Activated CD4-positive, alpha-beta memory T cell treated with anti-CD3 and anti-CD28 coated beads, Interleukin-2, amount 10 ng/mL, durations not matched to agents 7 days and 5 days (primary cell): ENCODE measurements around the gene DMTF1. TPM values are rescaled to one million over a fixed set of nuclear protein-coding genes. Genes with fewer than 3 reads are reported as not detected.

ENCODE experiments used
- CTCF ChIA-PET: fragments of 350-600 bp; sonication (Branson Sonifier 250); formaldehyde crosslinking; loops from one replicate; lab custom pipeline; 2021; ENCODE audit warnings: antibody characterized with exemption, inconsistent platforms; lab: Charles Lee
- POLR2A ChIA-PET: fragments of 350-600 bp; sonication (Branson Sonifier 250); formaldehyde crosslinking; loops from one replicate; lab custom pipeline; 2021; ENCODE audit warnings: antibody characterized with exemption; lab: Charles Lee
- DNase-seq: peaks from one replicate; pipeline ENCODE4 v3.0.0-alpha.2; 2020
- H3K27ac Mint-ChIP-seq: one replicate; pipeline ENCODE4 v1.8.0; 2021; ENCODE audit warnings: mild to moderate bottlenecking, mixed read lengths
- H3K27me3 Mint-ChIP-seq: one replicate; pipeline ENCODE4 v1.8.0; 2021; ENCODE audit warnings: mixed read lengths
- H3K36me3 Mint-ChIP-seq: one replicate; pipeline ENCODE4 v1.8.0; 2021; ENCODE audit warnings: low read depth, mixed read lengths
- H3K4me1 Mint-ChIP-seq: one replicate; pipeline ENCODE4 v1.8.0; 2021; ENCODE audit warnings: mixed read lengths
- H3K4me3 Mint-ChIP-seq: one replicate; pipeline ENCODE4 v1.8.0; 2021; ENCODE audit warnings: mild to moderate bottlenecking, mixed read lengths
- H3K9me3 Mint-ChIP-seq: one replicate; pipeline ENCODE4 v1.8.0; 2021; ENCODE audit warnings: mixed read lengths
- total RNA-seq, 2 experiments: library from RNA; stranded (reverse); gene quantifications; one replicate each; pipeline ENCODE4 v1.2.3, GENCODE V29; 2021

DMTF1 gene
- total RNA-seq, 2 experiments from 2014 or later = 95.3 to 97.8 TPM

- DNase-seq = no peak
- Mint-ChIP-seq H3K9me3 (no peaks in the 10 kb centered on the region), H3K4me3 (peak overlapping the region; percentile 99), H3K27ac (peak overlapping the region; percentile 95), H3K27me3 (peaks cover 9% of the 10 kb centered on the region), H3K36me3 (peaks cover 19% of the 10 kb centered on the region), H3K4me1 (peaks cover 51% of the 10 kb centered on the region)
- ChIA-PET CTCF (interaction anchor here (1.2 to 3.1 kb wide), 3 partner anchors 28 to 65 kb away, joined by 4 to 23 read pairs (median 5); partner anchors contain the start of gene DMTF1), POLR2A (interaction anchor here (0.8 to 12.3 kb wide), 11 partner anchors 6 to 157 kb away, joined by 3 to 337 read pairs (median 8); partner anchors contain the start of genes CROT and DMTF1)
Measured at GRCh38 chr7:87217983-87218653, 65.9 kb downstream of the DMTF1 start.

DNA sequence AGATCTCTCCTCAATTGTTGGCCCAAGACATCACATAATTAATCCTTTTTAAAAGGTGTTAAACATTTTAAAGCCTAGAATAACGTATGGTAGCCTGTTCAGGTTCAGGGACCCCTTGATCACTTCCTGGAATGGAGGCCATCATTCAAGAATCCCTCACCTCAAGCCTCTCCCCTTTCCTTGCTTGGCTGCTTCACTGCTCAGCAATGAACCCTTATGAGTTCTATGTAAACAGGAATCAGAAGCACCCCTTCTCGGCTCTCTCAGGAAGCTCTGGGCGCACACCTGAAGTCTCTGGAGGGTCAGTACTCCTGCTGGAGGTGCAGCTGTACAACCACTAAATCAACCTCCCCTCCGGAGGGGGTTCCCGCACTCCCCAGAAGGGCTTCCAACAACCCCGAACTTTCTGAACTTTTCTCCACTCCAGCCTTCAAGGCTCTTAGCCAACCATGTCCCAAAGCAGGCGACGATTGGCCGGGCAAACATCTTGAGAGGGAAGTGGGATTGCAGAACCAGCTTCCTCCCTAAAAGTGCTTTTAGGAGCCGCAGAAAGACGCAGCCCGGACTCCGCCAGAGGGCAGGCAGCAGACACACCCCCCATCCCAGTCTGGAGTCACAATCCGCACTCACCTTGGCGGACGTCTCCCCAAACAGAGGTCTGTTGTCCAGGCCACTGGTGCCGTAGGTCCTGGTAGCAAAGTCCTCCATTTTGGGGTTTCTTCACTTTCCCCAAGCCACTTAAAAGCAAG, 66.7 kb downstream of the DMTF1 start:
- H3K4me1 Mint-ChIP-seq = peaks cover 42% of the 10 kb centered on the region
- H3K9me3 Mint-ChIP-seq = no peaks in the 10 kb centered on the region
- H3K27ac Mint-ChIP-seq = peak overlapping the region; percentile 95
- peaks cover 9% of the 10 kb centered on the region for H3K27me3 Mint-ChIP-seq
- peaks cover 13% of the 10 kb centered on the region for H3K36me3 Mint-ChIP-seq
- H3K4me3 Mint-ChIP-seq = peak overlapping the region; percentile 99
- ChIA-PET POLR2A (interaction anchor here (0.8 to 12.3 kb wide), 18 partner anchors 7 to 381 kb away, joined by 3 to 337 read pairs (median 8); partner anchors contain the start of genes ABCB1, CROT and DMTF1), CTCF (interaction anchor here (0.8 to 3.1 kb wide), 4 partner anchors 11 to 66 kb away, joined by 3 to 23 read pairs (median 7); partner anchors contain the start of gene DMTF1)
- peak; percentile 44 for DNase-seq

DNA sequence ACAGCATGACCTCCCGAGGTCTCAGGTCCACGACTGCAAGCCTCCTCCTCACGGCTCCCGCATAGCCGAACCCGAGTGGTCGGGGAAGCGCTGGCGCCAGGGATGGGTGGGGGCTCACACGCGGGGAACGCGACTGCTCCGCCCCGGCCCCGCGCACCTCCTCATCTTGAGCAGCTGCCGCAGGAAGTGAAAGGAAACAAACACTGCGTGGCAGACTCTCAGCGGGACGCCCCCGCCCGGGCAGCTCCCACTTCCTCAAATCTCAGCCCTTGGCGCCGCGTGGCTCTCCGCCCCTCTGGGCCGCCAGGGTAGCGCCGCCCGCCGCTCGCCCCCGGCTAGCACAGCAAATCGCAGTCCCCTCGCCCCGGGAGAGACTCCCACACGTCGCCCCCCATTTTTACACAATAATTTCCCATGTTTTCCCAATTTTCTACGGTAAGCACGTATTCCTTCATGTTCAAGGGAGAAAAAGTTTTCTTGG, 67.3 kb downstream of the DMTF1 start, which contains the start of gene TMEM243:
Gene TMEM243 (minus strand): TSS at position 188 of the 481 bp plus-strand sequence. CDS start 229 bp downstream, outside the sequence.
- peak; percentile 86 for DNase-seq
- POLR2A ChIA-PET = interaction anchor here (1.2 to 12.3 kb wide), 16 partner anchors 8 to 381 kb away, joined by 4 to 337 read pairs (median 7); partner anchors contain the start of genes ABCB1, CROT and DMTF1
- Mint-ChIP-seq H3K4me1 (peaks cover 36% of the 10 kb centered on the region), H3K4me3 (peak within 1 kb of the TSS; percentile 99), H3K27me3 (peaks cover 9% of the 10 kb centered on the region), H3K36me3 (peaks cover 9% of the 10 kb centered on the region), H3K27ac (peak within 1 kb of the TSS; percentile 95), H3K9me3 (no peaks in the 10 kb centered on the region)
- CTCF ChIA-PET = interaction anchor here (0.8 to 3.1 kb wide), 3 partner anchors 12 to 66 kb away, joined by 3 to 23 read pairs (median 10); partner anchors contain the start of gene DMTF1

GRCh38 chr7:87220026-87220733, 67.9 kb downstream of the DMTF1 start:
- peaks cover 33% of the 10 kb centered on the region for H3K4me1 Mint-ChIP-seq
- H3K36me3 Mint-ChIP-seq = peaks cover 7% of the 10 kb centered on the region

DNA sequence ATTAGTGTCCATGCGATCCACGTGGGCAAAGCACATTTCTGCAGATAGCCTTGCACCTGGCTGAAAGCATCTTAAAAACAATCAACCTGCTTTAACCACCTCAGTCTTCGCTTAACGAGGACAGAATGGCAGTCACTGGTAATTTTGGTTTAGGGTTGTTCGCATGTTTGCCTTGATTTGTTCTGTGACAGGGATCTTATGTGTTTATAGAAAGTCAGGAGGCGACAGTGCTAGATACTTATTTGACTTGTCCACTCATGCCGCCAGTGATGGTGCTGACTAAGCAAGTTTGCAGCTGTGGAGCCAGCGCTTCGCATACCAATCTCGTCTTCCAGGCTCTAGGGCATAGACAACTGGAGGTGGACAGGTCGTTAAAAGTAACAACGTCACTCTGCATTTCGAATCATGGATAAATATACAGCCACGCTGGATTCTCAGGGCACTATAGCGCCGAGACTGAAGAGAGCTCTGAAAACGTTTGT, 68.5 kb downstream of the DMTF1 start:
- ChIA-PET CTCF (interaction anchor here (0.6 to 3.1 kb wide), 6 partner anchors 8 to 72 kb away, joined by 3 to 23 read pairs (median 3); partner anchors contain the start of gene DMTF1), POLR2A (interaction anchor here (0.7 to 12.3 kb wide), 12 partner anchors 9 to 124 kb away, joined by 3 to 337 read pairs (median 9); partner anchors contain the start of genes CROT and DMTF1)
- no peak for DNase-seq
- Mint-ChIP-seq H3K4me1 (peaks cover 30% of the 10 kb centered on the region), H3K9me3 (no peaks in the 10 kb centered on the region), H3K4me3 (peak overlapping the region; percentile 66), H3K36me3 (peaks cover 5% of the 10 kb centered on the region), H3K27me3 (peaks cover 9% of the 10 kb centered on the region), H3K27ac (no peak overlapping the region)

More at GRCh38 chr7:87220026-87220733, 67.9 kb downstream of the DMTF1 start:
- Mint-ChIP-seq H3K27ac (peak overlapping the region; percentile 95), H3K4me3 (peak overlapping the region; percentile 99), H3K27me3 (peaks cover 9% of the 10 kb centered on the region), H3K9me3 (no peaks in the 10 kb centered on the region)
- POLR2A ChIA-PET = interaction anchor here (0.7 to 12.3 kb wide), 16 partner anchors 8 to 380 kb away, joined by 3 to 337 read pairs (median 7); partner anchors contain the start of genes ABCB1, CROT and DMTF1
- peak; percentile 83 for DNase-seq
- CTCF ChIA-PET = interaction anchor here (0.6 to 3.1 kb wide), 5 partner anchors 8 to 72 kb away, joined by 3 to 23 read pairs (median 3); partner anchors contain the start of gene DMTF1

GRCh38 chr7:87223666-87224065, 71.4 kb downstream of the DMTF1 start:
- no peak for DNase-seq
- Mint-ChIP-seq H3K9me3 (no peaks in the 10 kb centered on the region), H3K4me1 (peaks cover 22% of the 10 kb centered on the region), H3K27me3 (peaks cover 9% of the 10 kb centered on the region), H3K27ac (no peak overlapping the region), H3K36me3 (peaks cover 4% of the 10 kb centered on the region), H3K4me3 (no peak overlapping the region)
- POLR2A ChIA-PET = interaction anchor here (1.3 kb wide), 1 partner anchor 71 kb away, joined by 4 read pairs; the partner anchor contains the start of gene DMTF1
- CTCF ChIA-PET = interaction anchor here (1.1 kb wide), 1 partner anchor 13 kb away, joined by 3 read pairs; no protein-coding TSS in a partner anchor

- Mint-ChIP-seq H3K27ac (no peak overlapping the region), H3K27me3 (peaks cover 8% of the 10 kb centered on the region), H3K36me3 (no peaks in the 10 kb centered on the region), H3K4me3 (no peak overlapping the region), H3K4me1 (peaks cover 17% of the 10 kb centered on the region), H3K9me3 (no peaks in the 10 kb centered on the region)
- ChIA-PET CTCF (interaction anchor here (1.6 kb wide), 1 partner anchor 11 kb away, joined by 6 read pairs; no protein-coding TSS in a partner anchor), POLR2A (no interaction called here)
- no peak for DNase-seq
Measured at GRCh38 chr7:87225696-87226095, 73.4 kb downstream of the DMTF1 start.

DNA sequence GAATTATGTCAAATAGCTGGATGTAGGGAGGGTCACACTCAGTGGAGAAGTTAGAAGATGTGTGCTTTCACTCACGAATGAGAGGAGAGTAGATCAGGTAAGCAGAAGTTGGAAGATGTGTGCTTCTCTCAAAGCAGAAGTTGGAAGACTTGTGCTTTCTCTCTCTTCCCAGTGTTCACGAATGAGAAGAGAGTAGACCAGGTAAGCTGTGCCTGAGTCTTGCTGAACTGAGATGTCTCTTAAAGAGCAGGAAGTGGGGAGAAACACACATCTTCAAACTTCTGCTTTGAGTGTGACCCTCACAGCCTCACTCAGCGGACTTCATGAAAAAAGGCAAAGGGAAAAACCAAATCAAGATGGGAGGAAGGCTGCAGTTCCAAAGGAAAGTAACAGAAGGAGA, 74.2 kb downstream of the DMTF1 start:
- POLR2A ChIA-PET = no interaction called here

GRCh38 chr7:87231258-87231657, 79.0 kb downstream of the DMTF1 start:
- ChIA-PET CTCF (no interaction called here), POLR2A (interaction anchor here (3.1 kb wide), 1 partner anchor 11 kb away, joined by 16 read pairs; the partner anchor contains the start of gene TMEM243)

More for the DNA sequence above, 74.2 kb downstream of the DMTF1 start:
- no peak overlapping the region for H3K4me3 Mint-ChIP-seq
- peaks cover 1% of the 10 kb centered on the region for H3K27me3 Mint-ChIP-seq
- no peaks in the 10 kb centered on the region for H3K9me3 Mint-ChIP-seq
- no peaks in the 10 kb centered on the region for H3K36me3 Mint-ChIP-seq
- peaks cover 13% of the 10 kb centered on the region for H3K4me1 Mint-ChIP-seq
- DNase-seq = no peak
- H3K27ac Mint-ChIP-seq = no peak overlapping the region
- CTCF ChIA-PET = interaction anchor here (1.6 kb wide), 1 partner anchor 10 kb away, joined by 6 read pairs; no protein-coding TSS in a partner anchor

DNA sequence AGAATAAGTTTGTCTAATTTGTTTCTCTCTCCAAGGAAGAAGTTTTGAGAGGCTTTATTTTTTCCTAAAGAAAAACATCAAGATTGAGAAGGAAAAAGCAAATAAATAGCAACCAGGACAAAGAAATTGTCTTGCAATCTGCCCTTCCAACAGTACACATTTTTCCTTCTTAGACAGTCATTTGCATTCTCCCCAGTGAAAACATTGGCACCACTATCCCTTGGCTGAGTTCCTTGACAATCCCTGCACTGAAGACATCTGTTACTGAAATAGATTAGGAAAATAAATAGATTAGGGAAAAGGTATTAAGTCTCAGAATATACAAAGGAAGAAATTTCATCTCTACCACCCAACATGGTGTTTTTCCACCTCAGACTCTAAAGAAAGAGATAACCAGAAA, 79.5 kb downstream of the DMTF1 start:
- CTCF ChIA-PET = no interaction called here
- Mint-ChIP-seq H3K4me1 (peaks cover 2% of the 10 kb centered on the region), H3K27me3 (peaks cover 2% of the 10 kb centered on the region), H3K9me3 (no peaks in the 10 kb centered on the region), H3K36me3 (no peaks in the 10 kb centered on the region), H3K4me3 (no peak overlapping the region), H3K27ac (no peak overlapping the region)
- POLR2A ChIA-PET = interaction anchor here (3.1 kb wide), 1 partner anchor 12 kb away, joined by 16 read pairs; the partner anchor contains the start of gene TMEM243
- DNase-seq = no peak

More at GRCh38 chr7:87231258-87231657, 79.0 kb downstream of the DMTF1 start:
- DNase-seq = no peak
- Mint-ChIP-seq H3K27me3 (peaks cover 2% of the 10 kb centered on the region), H3K27ac (no peak overlapping the region), H3K4me1 (peaks cover 6% of the 10 kb centered on the region), H3K4me3 (no peak overlapping the region), H3K9me3 (no peaks in the 10 kb centered on the region), H3K36me3 (no peaks in the 10 kb centered on the region)

- Mint-ChIP-seq H3K27ac (no peak overlapping the region), H3K4me3 (no peak overlapping the region), H3K9me3 (no peaks in the 10 kb centered on the region), H3K36me3 (no peaks in the 10 kb centered on the region), H3K4me1 (no peaks in the 10 kb centered on the region), H3K27me3 (peaks cover 4% of the 10 kb centered on the region)
- CTCF ChIA-PET = interaction anchor here (0.9 to 1.8 kb wide), 2 partner anchors 22 to 308 kb away, joined by 3 to 5 read pairs; no protein-coding TSS in a partner anchor
- POLR2A ChIA-PET = no interaction called here
- DNase-seq = no peak
Measured at GRCh38 chr7:87234949-87235348, 82.7 kb downstream of the DMTF1 start.
